Stimulated activated CD4-positive, alpha-beta T cell treated with anti-CD3 and anti-CD28 coated beads, Interleukin-4, amount 100 ng/mL, for 1 hour (primary cell): Measurements from ENCODE around the gene SLC5A11.

Source experiments
- DNase-seq: peaks from one replicate; pipeline ENCODE4 v3.0.0-alpha.2; 2020

SLC5A11 gene

DNA sequence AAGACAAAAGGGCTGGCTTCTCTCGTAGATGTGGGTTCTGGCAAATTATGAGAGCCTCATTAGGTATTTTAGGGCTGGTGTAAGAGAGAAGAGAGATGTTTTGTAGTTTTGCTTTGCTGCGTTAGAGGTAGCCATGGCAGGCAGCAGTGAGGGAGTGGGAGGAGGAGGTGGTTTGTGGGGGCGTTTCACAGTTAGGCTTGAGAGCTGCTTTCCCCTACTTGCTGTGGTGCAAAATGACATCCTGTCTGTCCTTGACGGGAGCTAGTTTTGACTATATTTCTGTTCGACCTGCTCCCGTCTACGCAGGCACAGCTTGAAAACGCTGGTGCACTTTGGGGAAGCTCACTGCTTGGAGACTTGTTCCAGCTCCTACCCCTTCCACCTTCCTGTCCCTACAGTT is 75.5 kb downstream of the SLC5A11 start:
- DNase-seq, result no peak

- no peak for DNase-seq
Measured at GRCh38 chr16:24925163-24925562, 79.4 kb downstream of the SLC5A11 start.

DNA sequence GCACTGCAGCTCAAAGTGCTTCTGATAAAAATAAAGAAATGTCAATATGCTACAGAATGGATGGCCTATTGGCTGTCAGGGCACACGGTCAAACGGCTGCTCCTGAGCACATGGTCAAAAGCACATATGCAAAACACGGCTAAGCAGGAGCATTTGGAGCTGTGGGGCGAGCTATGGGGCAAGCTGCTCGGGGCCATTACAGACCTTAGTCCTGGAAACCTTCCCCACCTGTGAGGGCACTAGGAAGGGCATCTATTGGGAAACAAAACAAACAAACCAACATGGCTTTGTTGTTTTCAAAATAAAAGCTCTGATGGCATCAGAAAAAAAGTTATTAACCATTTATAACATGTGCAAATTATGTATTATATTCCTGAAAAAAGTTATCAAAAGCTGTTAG is 83.6 kb downstream of the SLC5A11 start:
- no peak for DNase-seq

GRCh38 chr16:24930440-24930839 is 84.7 kb downstream of the SLC5A11 start:
- no peak for DNase-seq

GRCh38 chr16:24931091-24931490 is 85.3 kb downstream of the SLC5A11 start:
- no peak for DNase-seq

GRCh38 chr16:24935336-24935735 is 89.6 kb downstream of the SLC5A11 start:
- no peak for DNase-seq

- no peak for DNase-seq
Measured at GRCh38 chr16:24936151-24936550, 90.4 kb downstream of the SLC5A11 start.

DNA sequence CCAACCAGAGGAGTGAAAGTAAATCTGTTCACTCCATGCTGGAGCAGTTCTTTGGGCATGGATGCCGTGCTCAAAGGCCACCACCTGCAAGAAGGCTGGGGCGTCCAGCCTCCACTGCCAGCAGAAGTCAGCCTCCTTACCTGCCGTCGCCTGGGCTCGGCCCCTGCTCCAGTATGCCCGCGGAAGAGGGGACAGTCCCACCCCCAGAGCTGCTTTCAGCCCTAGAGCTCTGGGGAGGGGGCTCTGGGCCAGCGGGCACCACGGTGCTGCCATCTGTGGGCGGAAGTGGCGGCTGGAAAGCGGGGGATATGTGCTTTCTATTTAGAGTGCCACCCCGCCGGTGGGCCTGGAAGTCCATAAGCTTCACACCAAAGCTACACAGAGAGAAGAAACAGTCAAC is 93.5 kb downstream of the SLC5A11 start:
- DNase-seq, result no peak

DNA sequence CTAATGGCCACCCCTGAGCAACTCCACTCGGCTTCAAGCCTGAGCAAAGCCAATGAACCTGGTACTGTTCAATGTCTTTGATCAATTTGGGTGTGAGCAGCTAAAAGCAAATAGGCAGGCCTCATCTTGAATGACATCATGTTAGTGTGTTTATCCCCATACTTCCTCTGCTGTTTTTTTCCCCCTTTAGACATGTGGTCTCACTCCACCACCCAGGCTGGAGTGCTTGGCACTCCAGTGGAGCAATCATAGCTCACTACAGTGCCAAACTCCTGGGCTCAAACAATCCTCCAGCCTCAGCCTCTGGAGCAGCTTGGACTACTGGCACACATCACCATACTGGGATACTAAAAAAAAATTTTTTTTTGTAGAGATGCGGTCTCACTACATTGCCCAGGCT is 94.0 kb downstream of the SLC5A11 start:
- no peak for DNase-seq

GRCh38 chr16:24943471-24943870 is 97.7 kb downstream of the SLC5A11 start:
- no peak for DNase-seq

DNA sequence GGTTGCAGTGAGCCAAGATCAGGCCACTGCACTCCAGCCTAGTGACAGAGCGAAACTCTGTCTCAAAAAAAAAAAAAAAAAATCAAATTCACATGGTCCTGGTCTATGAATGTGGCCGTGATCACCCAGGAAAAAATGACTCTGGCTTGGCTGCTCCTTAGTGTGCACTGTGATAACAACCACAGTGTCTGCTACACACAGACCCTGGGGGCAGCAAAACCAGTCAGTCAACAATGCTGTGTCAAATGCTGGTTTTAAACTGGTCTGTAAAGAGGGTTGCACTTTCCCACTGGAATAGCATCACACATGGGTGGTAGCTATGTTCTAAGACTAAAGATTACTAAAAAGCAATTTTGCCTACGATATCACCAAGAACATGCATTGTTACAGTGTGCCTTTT is 98.4 kb downstream of the SLC5A11 start:
- no peak for DNase-seq

- no peak for DNase-seq
Measured at GRCh38 chr16:24946155-24946554, 100.4 kb downstream of the SLC5A11 start.

DNA sequence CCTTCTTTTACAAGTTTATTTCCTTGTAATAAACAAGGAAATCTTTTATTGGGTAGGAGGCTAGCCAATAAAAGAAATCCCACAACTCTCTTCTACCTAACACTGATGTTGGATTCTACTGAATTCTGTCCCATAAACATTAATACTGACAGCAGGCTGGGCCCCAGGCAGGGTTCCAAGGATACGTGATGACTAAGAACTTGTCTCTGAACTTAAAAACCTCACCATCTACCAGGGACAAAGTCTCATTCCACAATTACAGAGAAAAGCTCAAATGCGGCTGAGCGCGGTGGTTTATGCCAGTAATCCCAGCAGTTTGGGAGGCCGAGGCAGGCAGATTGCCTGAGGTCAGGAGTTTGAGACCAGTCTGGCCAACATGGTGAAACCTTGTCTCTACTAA is 104.5 kb downstream of the SLC5A11 start:
- DNase-seq, result no peak

- DNase-seq, result no peak
Measured at GRCh38 chr16:24953306-24953705, 107.5 kb downstream of the SLC5A11 start.

GRCh38 chr16:24953721-24954120 is 108.0 kb downstream of the SLC5A11 start:
- DNase-seq, result no peak

GRCh38 chr16:24954137-24954536 is 108.4 kb downstream of the SLC5A11 start:
- no peak for DNase-seq

DNA sequence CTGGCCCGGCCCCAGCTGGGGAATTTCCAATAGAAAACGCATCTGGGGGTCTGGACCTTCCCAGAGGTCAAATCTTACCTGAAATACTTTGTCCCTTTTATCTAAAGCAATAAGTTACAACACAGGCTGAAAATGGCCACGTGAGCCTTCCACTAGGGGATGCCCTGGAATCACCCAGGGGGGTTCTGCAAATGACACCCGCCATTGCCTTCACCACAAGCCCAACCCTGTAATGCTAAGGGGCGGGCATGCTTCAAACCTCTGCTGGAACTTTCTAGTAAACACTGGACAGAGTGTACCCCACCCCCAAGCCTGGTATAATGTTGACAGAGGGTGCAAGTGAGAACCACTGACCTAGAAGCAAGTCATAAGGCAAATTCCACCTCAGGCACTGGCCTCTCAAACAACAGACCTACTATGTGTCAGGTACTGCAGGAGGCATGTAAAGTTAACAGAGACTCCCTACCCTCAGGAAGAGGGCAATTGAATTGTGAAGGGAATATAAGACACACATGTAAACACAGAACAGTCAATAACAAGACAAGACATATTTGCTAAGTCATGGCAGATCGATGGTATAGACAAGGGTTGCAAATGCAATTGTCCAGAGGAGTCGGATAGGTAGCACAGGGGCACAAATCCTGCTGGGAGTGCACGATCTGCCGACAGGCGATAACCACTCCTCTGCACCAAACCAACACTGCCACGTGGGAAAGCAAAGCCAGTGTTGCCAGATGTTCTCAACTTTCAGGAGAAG is 110.4 kb downstream of the SLC5A11 start:
- DNase-seq, result no peak

- DNase-seq, result no peak
Measured at GRCh38 chr16:24957887-24958286, 112.1 kb downstream of the SLC5A11 start.
